Pons (tissue), 1 donor: ENCODE data around the gene OR10H3.
A peak's percentile ranks its signal among the peaks of the same experiment; 100 is the strongest.

Experiments
- DNase-seq: peaks from one replicate; pipeline ENCODE4 v3.0.0-alpha.2; 2016; ENCODE audit warnings: low spot score

Gene OR10H3

GRCh38 chr19:15776991-15777970, 39.5 kb downstream of the OR10H3 start:
- no peak for DNase-seq

- DNase-seq = peak; percentile 91
Observed at GRCh38 chr19:15779756-15780476, 42.1 kb downstream of the OR10H3 start.

- DNase-seq = peak; percentile 17
Observed at GRCh38 chr19:15780610-15781418, 43.0 kb downstream of the OR10H3 start.

- DNase-seq = no peak
Observed at GRCh38 chr19:15781661-15782060, 43.9 kb downstream of the OR10H3 start.

- DNase-seq = no peak
Observed at GRCh38 chr19:15782211-15782610, 44.4 kb downstream of the OR10H3 start.

- DNase-seq = peak; percentile 36
Observed at GRCh38 chr19:15782896-15783295, 45.1 kb downstream of the OR10H3 start.

GRCh38 chr19:15787611-15788155, 49.9 kb downstream of the OR10H3 start, which contains the start of gene OR10H5:
OR10H5 (plus strand) TSS chr19:15787661; CDS start chr19:15794049, 6,388 bp downstream.
- no peak for DNase-seq

- no peak for DNase-seq
Observed at GRCh38 chr19:15788594-15789270, 50.9 kb downstream of the OR10H3 start.

GRCh38 chr19:15790096-15790495, 52.3 kb downstream of the OR10H3 start:
- no peak for DNase-seq
